Thyroid gland (tissue), 4 donors: ENCODE measurements around the gene CEP250.

Experiments used
- CTCF ChIP-seq, 6 experiments: fragments of 200-600 bp in 3 of 6; fragments of 450-650 bp in 3 of 6; sonication (generic) in 3 of 6; IDR thresholded peaks; one replicate each; pipeline ENCODE4 v1.5.1; 2016 to 2019; ENCODE audit warnings: antibody characterized with exemption in 6 of 6, mild to moderate bottlenecking in 2 of 6, inconsistent platforms in 1 of 6, moderate library complexity in 1 of 6
- POLR2A ChIP-seq, 2 donors: fragments of 450-650 bp; IDR thresholded peaks; one replicate each; pipeline ENCODE4 v1.6.1; 2017; ENCODE audit warnings: antibody characterized with exemption in 2 of 2, mild to moderate bottlenecking in 2 of 2, moderate library complexity in 1 of 2

DNA sequence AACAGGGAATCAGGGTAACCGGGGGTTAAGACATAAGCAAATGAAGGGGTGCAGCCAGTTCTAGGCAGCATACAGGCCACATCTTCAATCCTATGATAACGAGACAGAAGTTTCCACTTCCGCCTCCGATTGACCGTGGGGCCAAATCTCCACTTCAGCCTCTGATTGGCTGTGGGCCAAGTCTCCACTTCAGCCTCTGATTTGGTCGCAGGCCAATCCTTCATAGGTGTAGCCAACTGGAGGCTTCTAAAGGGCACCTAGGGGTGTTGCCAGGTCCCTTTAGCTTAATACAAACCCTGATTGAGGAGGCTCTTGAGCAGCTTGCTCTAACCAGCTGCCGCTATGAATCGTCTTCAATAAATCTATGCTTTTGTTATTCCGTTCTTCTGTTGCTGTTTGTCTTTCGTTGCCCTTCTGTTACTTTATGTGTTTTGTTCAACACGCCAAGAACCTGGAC, 84.4 kb downstream of the CEP250 start:
- no peak for TF ChIP-seq CTCF (IDR thresholded peaks at IDR 0.05)
- TF ChIP-seq POLR2A (IDR thresholded peaks at IDR 0.05): no peak
